SK-N-SH treated with all-trans-retinoic acid at 6 μM for 48 hours (cell line): ENCODE measurements around the gene NTM.

Experiments used
- ATAC-seq: fragments of 200-7000 bp; cut with Tn5 transposase; 3 replicates; pipeline ENCODE4 v1.9.1; 2020; ENCODE audit warnings: mild to moderate bottlenecking, moderate library complexity
- BACH2 ChIP-seq: fragments of 250-450 bp; sonication (Bioruptor Pico); IDR thresholded peaks from 2 replicates; pipeline ENCODE4 v1.9.0; 2021; ENCODE audit warnings: mild to moderate bottlenecking, borderline replicate concordance
- CSDC2 ChIP-seq: fragments of 250-450 bp; sonication (Bioruptor Pico); IDR thresholded peaks from 2 replicates; pipeline ENCODE4 v1.5.0; 2020; ENCODE audit warnings: mild to moderate bottlenecking, moderate library complexity
- ESRRG ChIP-seq: fragments of 250-450 bp; sonication (Bioruptor Pico); IDR thresholded peaks from 2 replicates; pipeline ENCODE4 v1.6.1; 2021; ENCODE audit warnings: mild to moderate bottlenecking
- GLIS3 ChIP-seq: fragments of 250-450 bp; sonication (Bioruptor Pico); IDR thresholded peaks from 2 replicates; pipeline ENCODE4 v1.5.0; 2020; ENCODE audit warnings: mild to moderate bottlenecking, moderate library complexity
- ISL1 ChIP-seq: fragments of 250-450 bp; sonication (Bioruptor Pico); IDR thresholded peaks from 2 replicates; pipeline ENCODE4 v2.1.2; 2022; ENCODE audit warnings: mild to moderate bottlenecking, moderate library complexity
- OSR1 ChIP-seq: fragments of 250-450 bp; sonication (Bioruptor Pico); IDR thresholded peaks from 2 replicates; pipeline ENCODE4 v1.8.0; 2022; ENCODE audit warnings: moderate library complexity, mild to moderate bottlenecking, inconsistent platforms
- TCF4 ChIP-seq: fragments of 250-450 bp; sonication (Bioruptor Pico); IDR thresholded peaks from 2 replicates; pipeline ENCODE4 v1.8.0; 2021; ENCODE audit warnings: mild to moderate bottlenecking, moderate library complexity, borderline replicate concordance
- TOX ChIP-seq: fragments of 250-450 bp; sonication (Bioruptor Pico); IDR thresholded peaks from 2 replicates; pipeline ENCODE4 v1.8.0; 2021; ENCODE audit warnings: mild to moderate bottlenecking, moderate library complexity, borderline replicate concordance
- ZC3H10 ChIP-seq: fragments of 250-450 bp; sonication (Bioruptor Pico); IDR thresholded peaks from 2 replicates; pipeline ENCODE4 v1.5.1; 2021; ENCODE audit warnings: mild to moderate bottlenecking, moderate library complexity
- ZFP3 ChIP-seq: fragments of 250-450 bp; sonication (Bioruptor Pico); IDR thresholded peaks from 2 replicates; pipeline ENCODE4 v1.5.0; 2020; ENCODE audit warnings: mild to moderate bottlenecking, moderate library complexity
- ZNF565 ChIP-seq: fragments of 450-650 bp; formaldehyde crosslinking; conservative IDR thresholded peaks from 2 replicates; pipeline ENCODE4 v1.5.0; 2020; ENCODE audit warnings: low read depth, mild to moderate bottlenecking, moderate library complexity
- ZNF70 ChIP-seq: fragments of 450-650 bp; formaldehyde crosslinking; IDR thresholded peaks from 2 replicates; pipeline ENCODE4 v1.5.0; 2020; ENCODE audit warnings: mild to moderate bottlenecking, moderate library complexity
- ZNF8 ChIP-seq: fragments of 450-650 bp; formaldehyde crosslinking; IDR thresholded peaks from 2 replicates; pipeline ENCODE4 v1.5.0; 2020; ENCODE audit warnings: mild to moderate bottlenecking, moderate library complexity
- TF ChIP-seq, protein P1 (sequence below): fragments of 250-450 bp; sonication (Bioruptor Pico); IDR thresholded peaks from 2 replicates; pipeline ENCODE4 v1.8.0; 2020; ENCODE audit warnings: mild to moderate bottlenecking, moderate library complexity, borderline replicate concordance
- TF ChIP-seq, protein P2 (sequence below): fragments of 250-450 bp; sonication (Bioruptor Pico); IDR thresholded peaks from 2 replicates; pipeline ENCODE4 v1.5.0; 2020; ENCODE audit warnings: mild to moderate bottlenecking, moderate library complexity
- TF ChIP-seq, protein P3 (sequence below): fragments of 250-450 bp; sonication (Bioruptor Pico); IDR thresholded peaks from 2 replicates; pipeline ENCODE4 v1.5.1; 2021; ENCODE audit warnings: mild to moderate bottlenecking, moderate library complexity
- TF ChIP-seq, protein P4 (sequence below): fragments of 250-450 bp; sonication (Bioruptor Pico); IDR thresholded peaks from 2 replicates; pipeline ENCODE4 v1.8.0; 2021; ENCODE audit warnings: low read depth, mild to moderate bottlenecking, moderate library complexity, borderline replicate concordance
- TF ChIP-seq, protein P5 (sequence below): fragments of 250-450 bp; sonication (Bioruptor Pico); IDR thresholded peaks from 2 replicates; pipeline ENCODE4 v1.5.1; 2020; ENCODE audit warnings: low read depth, mild to moderate bottlenecking, moderate library complexity

NTM gene

DNA sequence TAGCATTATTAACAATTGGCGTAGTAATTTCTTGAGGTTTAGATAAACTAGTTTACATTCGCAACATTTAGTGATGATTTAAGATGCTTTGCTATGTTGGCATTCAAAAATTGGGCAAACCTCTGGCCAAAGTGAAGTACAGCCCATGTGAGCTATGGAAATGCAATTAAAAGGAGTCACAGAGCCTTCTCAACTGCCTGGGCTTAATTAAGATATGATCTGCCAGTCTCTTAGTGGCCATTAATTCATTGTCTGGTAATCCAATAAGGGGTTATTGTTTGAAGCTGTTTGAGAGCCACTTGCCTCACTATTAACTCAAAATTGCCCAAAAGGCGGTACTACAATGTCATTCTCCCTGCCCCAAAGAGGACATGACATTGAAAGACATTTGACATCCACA lies 608.9 kb downstream of the NTM start:
- no peak; the same call in 2 of the 3 replicates for ATAC-seq
- TF ChIP-seq TCF4 (CRISPR knock-in tag): peak; percentile 94
- 0 out of 2 replicates have a peak, but pooled peaks have one; percentile 12 for TF ChIP-seq ZNF70 (CRISPR knock-in tag)
- TF ChIP-seq, protein P1, sequence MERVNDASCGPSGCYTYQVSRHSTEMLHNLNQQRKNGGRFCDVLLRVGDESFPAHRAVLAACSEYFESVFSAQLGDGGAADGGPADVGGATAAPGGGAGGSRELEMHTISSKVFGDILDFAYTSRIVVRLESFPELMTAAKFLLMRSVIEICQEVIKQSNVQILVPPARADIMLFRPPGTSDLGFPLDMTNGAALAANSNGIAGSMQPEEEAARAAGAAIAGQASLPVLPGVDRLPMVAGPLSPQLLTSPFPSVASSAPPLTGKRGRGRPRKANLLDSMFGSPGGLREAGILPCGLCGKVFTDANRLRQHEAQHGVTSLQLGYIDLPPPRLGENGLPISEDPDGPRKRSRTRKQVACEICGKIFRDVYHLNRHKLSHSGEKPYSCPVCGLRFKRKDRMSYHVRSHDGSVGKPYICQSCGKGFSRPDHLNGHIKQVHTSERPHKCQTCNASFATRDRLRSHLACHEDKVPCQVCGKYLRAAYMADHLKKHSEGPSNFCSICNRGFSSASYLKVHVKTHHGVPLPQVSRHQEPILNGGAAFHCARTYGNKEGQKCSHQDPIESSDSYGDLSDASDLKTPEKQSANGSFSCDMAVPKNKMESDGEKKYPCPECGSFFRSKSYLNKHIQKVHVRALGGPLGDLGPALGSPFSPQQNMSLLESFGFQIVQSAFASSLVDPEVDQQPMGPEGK: no peak
- TF ChIP-seq ZC3H10 (CRISPR knock-in tag): no peak
- peak; percentile 44; the same call in 1 of the 2 replicates for TF ChIP-seq GLIS3
- TF ChIP-seq, protein P2, sequence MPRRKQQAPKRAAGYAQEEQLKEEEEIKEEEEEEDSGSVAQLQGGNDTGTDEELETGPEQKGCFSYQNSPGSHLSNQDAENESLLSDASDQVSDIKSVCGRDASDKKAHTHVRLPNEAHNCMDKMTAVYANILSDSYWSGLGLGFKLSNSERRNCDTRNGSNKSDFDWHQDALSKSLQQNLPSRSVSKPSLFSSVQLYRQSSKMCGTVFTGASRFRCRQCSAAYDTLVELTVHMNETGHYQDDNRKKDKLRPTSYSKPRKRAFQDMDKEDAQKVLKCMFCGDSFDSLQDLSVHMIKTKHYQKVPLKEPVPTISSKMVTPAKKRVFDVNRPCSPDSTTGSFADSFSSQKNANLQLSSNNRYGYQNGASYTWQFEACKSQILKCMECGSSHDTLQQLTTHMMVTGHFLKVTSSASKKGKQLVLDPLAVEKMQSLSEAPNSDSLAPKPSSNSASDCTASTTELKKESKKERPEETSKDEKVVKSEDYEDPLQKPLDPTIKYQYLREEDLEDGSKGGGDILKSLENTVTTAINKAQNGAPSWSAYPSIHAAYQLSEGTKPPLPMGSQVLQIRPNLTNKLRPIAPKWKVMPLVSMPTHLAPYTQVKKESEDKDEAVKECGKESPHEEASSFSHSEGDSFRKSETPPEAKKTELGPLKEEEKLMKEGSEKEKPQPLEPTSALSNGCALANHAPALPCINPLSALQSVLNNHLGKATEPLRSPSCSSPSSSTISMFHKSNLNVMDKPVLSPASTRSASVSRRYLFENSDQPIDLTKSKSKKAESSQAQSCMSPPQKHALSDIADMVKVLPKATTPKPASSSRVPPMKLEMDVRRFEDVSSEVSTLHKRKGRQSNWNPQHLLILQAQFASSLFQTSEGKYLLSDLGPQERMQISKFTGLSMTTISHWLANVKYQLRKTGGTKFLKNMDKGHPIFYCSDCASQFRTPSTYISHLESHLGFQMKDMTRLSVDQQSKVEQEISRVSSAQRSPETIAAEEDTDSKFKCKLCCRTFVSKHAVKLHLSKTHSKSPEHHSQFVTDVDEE: peak; percentile 83
- peak; percentile 42; the same call in 1 of the 2 replicates for TF ChIP-seq ISL1 (CRISPR knock-in tag)
- TF ChIP-seq, protein P3, sequence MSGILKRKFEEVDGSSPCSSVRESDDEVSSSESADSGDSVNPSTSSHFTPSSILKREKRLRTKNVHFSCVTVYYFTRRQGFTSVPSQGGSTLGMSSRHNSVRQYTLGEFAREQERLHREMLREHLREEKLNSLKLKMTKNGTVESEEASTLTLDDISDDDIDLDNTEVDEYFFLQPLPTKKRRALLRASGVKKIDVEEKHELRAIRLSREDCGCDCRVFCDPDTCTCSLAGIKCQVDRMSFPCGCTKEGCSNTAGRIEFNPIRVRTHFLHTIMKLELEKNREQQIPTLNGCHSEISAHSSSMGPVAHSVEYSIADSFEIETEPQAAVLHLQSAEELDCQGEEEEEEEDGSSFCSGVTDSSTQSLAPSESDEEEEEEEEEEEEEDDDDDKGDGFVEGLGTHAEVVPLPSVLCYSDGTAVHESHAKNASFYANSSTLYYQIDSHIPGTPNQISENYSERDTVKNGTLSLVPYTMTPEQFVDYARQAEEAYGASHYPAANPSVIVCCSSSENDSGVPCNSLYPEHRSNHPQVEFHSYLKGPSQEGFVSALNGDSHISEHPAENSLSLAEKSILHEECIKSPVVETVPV: peak; percentile 51; the same call in 1 of the 2 replicates
- TF ChIP-seq, all 23 proteins: peak for 6

DNA sequence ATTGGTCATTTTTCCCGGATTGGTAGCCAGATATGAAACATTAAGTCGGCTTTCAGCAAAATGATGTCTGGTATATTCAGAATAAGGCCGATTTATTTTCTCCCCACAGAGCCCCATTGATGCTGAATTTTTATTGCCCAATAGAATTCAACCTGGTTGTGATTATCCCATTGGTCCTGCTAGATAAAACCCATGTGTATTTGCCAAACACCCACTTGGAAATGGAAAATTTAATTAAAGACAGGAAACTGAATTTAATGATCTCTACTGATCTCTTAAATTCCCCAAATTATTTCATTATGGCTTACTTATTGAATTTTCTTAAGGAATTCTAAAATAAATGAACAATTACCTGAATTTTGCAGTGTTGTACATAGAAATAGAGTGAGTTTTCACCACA lies 609.8 kb downstream of the NTM start:
- TF ChIP-seq ZNF8 (CRISPR knock-in tag) (peak; percentile 13; the same call in 1 of the 2 replicates), OSR1 (CRISPR knock-in tag) (no peak), ZFP3 (CRISPR knock-in tag) (no peak), TCF4 (CRISPR knock-in tag) (peak; percentile 95), ISL1 (CRISPR knock-in tag) (peak; percentile 81), CSDC2 (CRISPR knock-in tag) (no peak), ZNF70 (CRISPR knock-in tag) (no peak), GLIS3 (no peak), ZNF565 (CRISPR knock-in tag) (no peak)
- TF ChIP-seq, protein P3: peak; percentile 43; the same call in 1 of the 2 replicates
- TF ChIP-seq, protein P2: peak; percentile 52; the same call in 1 of the 2 replicates
- TF ChIP-seq, protein P1: no peak
- no peak for ATAC-seq

DNA sequence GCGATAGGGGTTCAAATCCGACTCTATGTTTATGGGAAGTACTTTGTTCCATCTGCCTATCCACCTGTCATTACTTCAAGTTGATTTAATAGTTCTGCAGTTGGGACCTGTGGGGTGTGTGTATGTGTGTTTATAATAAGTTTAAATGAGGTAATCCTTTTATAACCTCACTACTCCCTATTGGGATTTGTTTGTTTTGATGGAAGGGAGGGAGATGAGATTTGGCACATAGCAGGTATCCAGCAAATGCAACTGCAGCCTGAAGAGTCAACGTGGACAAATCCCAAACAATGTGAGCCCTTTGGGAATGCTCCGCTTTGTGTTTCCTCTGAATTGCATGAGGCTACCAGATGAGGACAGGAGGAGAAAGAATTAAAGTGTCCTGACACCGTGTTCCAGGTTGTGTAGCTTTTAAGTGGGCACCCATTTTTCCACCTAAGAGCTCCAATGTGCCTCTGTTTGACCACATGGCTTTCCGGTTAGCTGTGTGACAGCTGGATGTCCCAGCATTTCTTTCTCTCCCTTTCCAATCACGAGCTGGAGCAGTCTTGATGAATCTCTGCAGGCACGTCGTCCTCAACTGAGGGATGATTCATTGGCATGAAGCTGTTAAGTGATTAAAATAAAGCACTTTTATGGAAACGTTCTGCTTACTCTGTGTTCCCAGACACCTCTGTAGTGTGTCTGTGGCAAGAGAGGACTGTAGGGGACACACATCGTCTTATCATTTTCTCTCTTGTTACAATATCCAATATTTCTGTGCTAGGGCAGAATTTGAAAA lies 610.7 kb downstream of the NTM start:
- ATAC-seq: no peak
- TF ChIP-seq, protein P4, sequence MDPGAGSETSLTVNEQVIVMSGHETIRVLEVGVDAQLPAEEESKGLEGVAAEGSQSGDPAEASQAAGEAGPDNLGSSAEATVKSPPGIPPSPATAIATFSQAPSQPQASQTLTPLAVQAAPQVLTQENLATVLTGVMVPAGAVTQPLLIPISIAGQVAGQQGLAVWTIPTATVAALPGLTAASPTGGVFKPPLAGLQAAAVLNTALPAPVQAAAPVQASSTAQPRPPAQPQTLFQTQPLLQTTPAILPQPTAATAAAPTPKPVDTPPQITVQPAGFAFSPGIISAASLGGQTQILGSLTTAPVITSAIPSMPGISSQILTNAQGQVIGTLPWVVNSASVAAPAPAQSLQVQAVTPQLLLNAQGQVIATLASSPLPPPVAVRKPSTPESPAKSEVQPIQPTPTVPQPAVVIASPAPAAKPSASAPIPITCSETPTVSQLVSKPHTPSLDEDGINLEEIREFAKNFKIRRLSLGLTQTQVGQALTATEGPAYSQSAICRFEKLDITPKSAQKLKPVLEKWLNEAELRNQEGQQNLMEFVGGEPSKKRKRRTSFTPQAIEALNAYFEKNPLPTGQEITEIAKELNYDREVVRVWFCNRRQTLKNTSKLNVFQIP (CRISPR knock-in tag): no peak
- TF ChIP-seq, protein P5, sequence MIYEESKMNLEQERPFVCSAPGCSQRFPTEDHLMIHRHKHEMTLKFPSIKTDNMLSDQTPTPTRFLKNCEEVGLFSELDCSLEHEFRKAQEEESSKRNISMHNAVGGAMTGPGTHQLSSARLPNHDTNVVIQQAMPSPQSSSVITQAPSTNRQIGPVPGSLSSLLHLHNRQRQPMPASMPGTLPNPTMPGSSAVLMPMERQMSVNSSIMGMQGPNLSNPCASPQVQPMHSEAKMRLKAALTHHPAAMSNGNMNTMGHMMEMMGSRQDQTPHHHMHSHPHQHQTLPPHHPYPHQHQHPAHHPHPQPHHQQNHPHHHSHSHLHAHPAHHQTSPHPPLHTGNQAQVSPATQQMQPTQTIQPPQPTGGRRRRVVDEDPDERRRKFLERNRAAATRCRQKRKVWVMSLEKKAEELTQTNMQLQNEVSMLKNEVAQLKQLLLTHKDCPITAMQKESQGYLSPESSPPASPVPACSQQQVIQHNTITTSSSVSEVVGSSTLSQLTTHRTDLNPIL: no peak
- TF ChIP-seq ZFP3 (CRISPR knock-in tag): no peak
- TF ChIP-seq ESRRG (CRISPR knock-in tag): no peak
- no peak for TF ChIP-seq BACH2 (CRISPR knock-in tag)
- TF ChIP-seq TOX (CRISPR knock-in tag): no peak
